HCT116 (cell line): ENCODE data around the gene TMEM256.

ENCODE experiments used
- CTCF ChIP-seq, 3 experiments: fragments of 200-600 bp in 1 of 3; sonication (generic) in 1 of 3; IDR thresholded peaks in 2 of 3; conservative IDR thresholded peaks in 1 of 3; 2 replicates each; pipeline ENCODE4 v1.5.1; 2012 to 2017; ENCODE audit warnings: low read depth in 2 of 3, low read length in 2 of 3, antibody characterized with exemption in 1 of 3, borderline replicate concordance in 1 of 3, control low read depth in 1 of 3, mild to moderate bottlenecking in 1 of 3, mixed read lengths in 1 of 3, mixed run types in 1 of 3, moderate library complexity in 1 of 3; ENCODE audit not compliant: insufficient read depth in 1 of 3
- EZH2 ChIP-seq: fragments of 200-600 bp; sonication (generic); IDR thresholded peaks from 2 replicates; pipeline ENCODE4 v1.6.1; 2017; ENCODE audit warnings: antibody characterized with exemption, mixed run types
- MAX ChIP-seq: IDR thresholded peaks from 2 replicates; pipeline ENCODE4 v1.6.1; 2012
- POLR2A ChIP-seq: IDR thresholded peaks from 2 replicates; pipeline ENCODE4 v1.7.0; 2011; ENCODE audit warnings: borderline replicate concordance; ENCODE audit not compliant: insufficient read depth, insufficient read length; ENCODE audit errors: extremely low read depth
- POLR2AphosphoS5 ChIP-seq: IDR thresholded peaks from 2 replicates; pipeline ENCODE4 v1.6.1; 2011; ENCODE audit warnings: mild to moderate bottlenecking, low read depth, low read length, moderate library complexity
- RAD21 ChIP-seq: IDR thresholded peaks from 2 replicates; pipeline ENCODE4 v1.6.1; 2012; ENCODE audit warnings: low read depth, mild to moderate bottlenecking
- SIN3A ChIP-seq: IDR thresholded peaks from 2 replicates; pipeline ENCODE4 v1.6.1; 2012; ENCODE audit warnings: low read depth
- SP1 ChIP-seq: IDR thresholded peaks from 2 replicates; pipeline ENCODE4 v1.6.1; 2012; ENCODE audit warnings: low read depth
- YY1 ChIP-seq: IDR thresholded peaks from 2 replicates; pipeline ENCODE4 v1.6.1; 2011; ENCODE audit warnings: low read length, low read depth, moderate library complexity, mild to moderate bottlenecking; ENCODE audit not compliant: insufficient replicate concordance; ENCODE audit errors: extremely low read depth
- ZNF274 ChIP-seq: fragments of 200-500 bp; sonication (Bioruptor generic); IDR thresholded peaks from 2 replicates; pipeline ENCODE4 v1.6.1; 2014; ENCODE audit warnings: mild to moderate bottlenecking, low read depth, low read length, inconsistent platforms

GRCh38 chr17:7383371-7383741 is 20.5 kb downstream of the TMEM256 start:
- TF ChIP-seq EZH2 (no peak), MAX (no peak), POLR2A (no peak), SIN3A (no peak), CTCF (IDR thresholded peaks at IDR 0.05 in 2 of 3, conservative IDR thresholded peaks at IDR 0.05 in 1 of 3; ENCODE audit: borderline replicate concordance in 1 of 3, insufficient read depth in 1 of 3, low read depth in 2 of 3, low read length in 2 of 3) (no peak), POLR2AphosphoS5 (0 out of 2 replicates have a peak, but pooled peaks have one; percentile 8), SP1 (no peak), RAD21 (no peak), YY1 (no peak), ZNF274 (no peak)
